SU-DHL-6 (cell line): ENCODE measurements around the gene CARD10.

Experiments used
- CTCF ChIP-seq: fragments of 200-600 bp; sonication (generic); IDR thresholded peaks from one replicate; pipeline ENCODE4 v1.5.1; 2017; ENCODE audit warnings: antibody characterized with exemption, mild to moderate bottlenecking, low read length, moderate library complexity; ENCODE audit not compliant: insufficient read depth, poor library complexity, severe bottlenecking
- EZH2phosphoT487 ChIP-seq: fragments of 200-600 bp; sonication (generic), shearing (Covaris generic); conservative IDR thresholded peaks from 2 replicates; pipeline ENCODE4 v1.6.1; 2018; ENCODE audit warnings: mild to moderate bottlenecking, antibody characterized with exemption, low read length, moderate library complexity, mixed read lengths

GRCh38 chr22:37534445-37534844 is 15.2 kb upstream of the CARD10 start:
- no peak for TF ChIP-seq EZH2phosphoT487
- TF ChIP-seq CTCF: no peak
